Neural cell (in vitro differentiated cells): ENCODE results near the gene GCDH. TPM values are rescaled to one million over a fixed set of nuclear protein-coding genes. Genes with fewer than 3 reads are reported as not detected.

Experiments
- H2AFZ ChIP-seq: fragments of 200-600, 300-800 bp; sonication (generic), shearing (Covaris generic); 2 replicates; pipeline ENCODE4 v1.6.0; 2014; ENCODE audit warnings: low read depth, mild to moderate bottlenecking, antibody characterized with exemption, low read length, moderate library complexity
- H3F3A ChIP-seq: fragments of 200-600 bp; shearing (Covaris generic); 2 replicates; pipeline ENCODE4 v1.6.1; 2016; ENCODE audit warnings: mild to moderate bottlenecking, moderate library complexity, mixed read lengths, antibody characterized with exemption, low read length; ENCODE audit not compliant: insufficient read depth, poor library complexity, severe bottlenecking
- H3K27ac ChIP-seq: fragments of 200-600, 300-800 bp; sonication (generic), shearing (Covaris generic); 2 replicates; pipeline ENCODE4 v1.5.1; 2014; ENCODE audit warnings: mild to moderate bottlenecking, low read length, moderate library complexity
- H3K27me3 ChIP-seq: fragments of 300-800, 200-600 bp; sonication (generic), shearing (Covaris generic); 2 replicates; pipeline ENCODE4 v1.6.0; 2014; ENCODE audit warnings: mild to moderate bottlenecking, low read depth, low read length, moderate library complexity; ENCODE audit not compliant: insufficient read depth
- H3K36me3 ChIP-seq: fragments of 300-800, 200-600 bp; sonication (generic), shearing (Covaris generic); 2 replicates; pipeline ENCODE4 v1.5.1; 2014; ENCODE audit warnings: mild to moderate bottlenecking, antibody characterized with exemption, low read length, moderate library complexity; ENCODE audit not compliant: insufficient read depth
- H3K4me2 ChIP-seq: fragments of 300-800, 200-600 bp; sonication (generic), shearing (Covaris generic); 2 replicates; pipeline ENCODE4 v1.6.0; 2014; ENCODE audit warnings: mild to moderate bottlenecking, low read length
- H3K4me3 ChIP-seq: fragments of 300-800, 200-600 bp; sonication (generic), shearing (Covaris generic); 2 replicates; pipeline ENCODE4 v1.5.1; 2014; ENCODE audit warnings: mild to moderate bottlenecking, low read length, moderate library complexity
- H3K79me2 ChIP-seq: fragments of 200-600 bp; shearing (Covaris generic); replicated peaks from 2 replicates; pipeline ENCODE4 v1.6.0; 2014; ENCODE audit warnings: mild to moderate bottlenecking, low read length, moderate library complexity; ENCODE audit not compliant: insufficient read depth
- H3K9ac ChIP-seq: fragments of 300-800, 200-600 bp; sonication (generic), shearing (Covaris generic); 2 replicates; pipeline ENCODE4 v1.6.1; 2016; ENCODE audit warnings: mild to moderate bottlenecking, low read length, mixed read lengths
- H3K9me2 ChIP-seq: fragments of 200-600 bp; shearing (Covaris generic); 2 replicates; pipeline ENCODE4 v1.6.1; 2016; ENCODE audit warnings: mild to moderate bottlenecking, low read length, mixed read lengths; ENCODE audit not compliant: insufficient read depth
- H3K9me3 ChIP-seq: fragments of 200-600, 300-800 bp; sonication (generic), shearing (Covaris generic); 2 replicates; pipeline ENCODE4 v1.6.1; 2016; ENCODE audit warnings: mild to moderate bottlenecking, mixed run types, low read length, moderate library complexity, mixed read lengths
- H4K20me1 ChIP-seq: fragments of 200-600 bp; shearing (Covaris generic); 2 replicates; pipeline ENCODE4 v1.6.1; 2016; ENCODE audit warnings: mild to moderate bottlenecking, mixed run types; ENCODE audit not compliant: insufficient read depth
- EP300 ChIP-seq: fragments of 450-650 bp; conservative IDR thresholded peaks from 2 replicates; pipeline ENCODE4 v1.6.1; 2014; ENCODE audit warnings: antibody characterized with exemption, mild to moderate bottlenecking, moderate library complexity; ENCODE audit not compliant: poor library complexity, severe bottlenecking
- EZH2 ChIP-seq: fragments of 200-600, 300-800 bp; shearing (Covaris generic), sonication (generic); IDR thresholded peaks from 2 replicates; pipeline ENCODE4 v1.6.1; 2014; ENCODE audit warnings: antibody characterized with exemption, low read length, borderline replicate concordance, mild to moderate bottlenecking; ENCODE audit not compliant: insufficient read depth, poor library complexity, severe bottlenecking
- MXI1 ChIP-seq: fragments of 450-650 bp; conservative IDR thresholded peaks from 2 replicates; pipeline ENCODE4 v1.6.1; 2014; ENCODE audit warnings: antibody characterized with exemption, mild to moderate bottlenecking; ENCODE audit not compliant: poor library complexity, severe bottlenecking
- POLR2AphosphoS5 ChIP-seq: IDR thresholded peaks from 2 replicates; pipeline ENCODE4 v1.6.1; 2012
- RAD21 ChIP-seq: fragments of 450-650 bp; conservative IDR thresholded peaks from 2 replicates; pipeline ENCODE4 v1.6.1; 2014; ENCODE audit warnings: antibody characterized with exemption, mild to moderate bottlenecking, moderate library complexity
- SMC3 ChIP-seq: fragments of 450-650 bp; conservative IDR thresholded peaks from 2 replicates; pipeline ENCODE4 v1.6.1; 2014; ENCODE audit warnings: antibody characterized with exemption, mild to moderate bottlenecking, moderate library complexity; ENCODE audit not compliant: poor library complexity
- TAF1 ChIP-seq: IDR thresholded peaks from 2 replicates; pipeline ENCODE4 v1.6.1; 2012; ENCODE audit warnings: low read depth
- polyA plus RNA-seq: library from polyadenylated mRNA; depleted of rRNA; stranded (reverse); fragments of >200 nt; gene quantifications from 2 replicates; pipeline ENCODE4 v1.2.3, GENCODE V29; 2014
- TF ChIP-seq, protein P1 (sequence below): fragments of 450-650 bp; IDR thresholded peaks from 2 replicates; pipeline ENCODE4 v1.5.1; 2014; ENCODE audit warnings: antibody characterized with exemption, mild to moderate bottlenecking, moderate library complexity; ENCODE audit not compliant: poor library complexity, severe bottlenecking
- TF ChIP-seq, protein P2 (sequence below): IDR thresholded peaks from 2 replicates; pipeline ENCODE4 v1.6.1; 2012; ENCODE audit warnings: borderline replicate concordance

The GCDH gene
- polyA plus RNA-seq, 1 donor from 2014 or later = 35.4 TPM

DNA sequence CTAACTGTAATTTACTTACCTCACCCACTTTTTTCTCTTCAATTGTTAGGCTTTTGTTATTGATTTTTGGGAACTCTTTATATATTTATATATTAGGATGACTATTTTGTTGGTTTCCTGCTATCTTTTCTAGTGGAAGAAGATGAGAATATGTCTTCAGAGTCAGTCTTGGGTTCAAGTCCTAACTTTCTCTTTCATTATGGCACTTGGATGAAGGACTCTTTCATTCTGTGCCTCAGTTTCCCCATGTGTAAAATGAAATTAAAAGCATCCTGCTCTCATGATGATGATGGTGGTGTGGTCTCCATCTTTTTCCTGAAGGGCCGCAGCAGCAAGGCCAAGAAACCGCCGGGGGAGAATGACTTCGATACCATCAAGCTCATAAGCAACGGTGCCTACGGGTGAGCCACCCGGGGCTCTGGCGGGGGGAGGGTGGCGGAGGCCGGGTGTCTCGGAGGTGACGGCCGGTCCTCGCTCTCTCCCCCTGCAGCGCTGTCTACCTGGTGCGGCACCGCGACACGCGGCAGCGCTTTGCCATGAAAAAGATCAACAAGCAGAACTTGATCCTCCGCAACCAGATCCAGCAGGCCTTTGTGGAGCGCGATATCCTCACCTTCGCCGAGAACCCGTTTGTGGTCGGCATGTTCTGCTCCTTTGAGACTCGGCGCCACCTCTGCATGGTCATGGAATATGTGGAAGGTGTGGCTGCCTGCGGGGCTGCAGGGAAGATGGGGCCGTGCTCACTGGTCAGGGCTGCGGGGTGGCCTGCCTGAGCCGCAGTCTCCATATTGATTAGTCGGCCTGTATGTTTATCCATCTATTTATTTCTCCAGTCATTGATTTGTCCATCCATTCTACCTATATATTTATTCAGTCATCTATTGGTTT is 32.7 kb upstream of the GCDH start:
- Histone ChIP-seq H4K20me1 (no peaks in the 10 kb centered on the region), H3K79me2 (no peaks in the 10 kb centered on the region), H3K4me3 (no peak overlapping the region), H3K4me2 (no peak overlapping the region), H3F3A (no peaks in the 10 kb centered on the region), H3K36me3 (peaks cover 4% of the 10 kb centered on the region), H2AFZ (no peak overlapping the region), H3K27ac (no peak overlapping the region), H3K27me3 (no peaks in the 10 kb centered on the region), H3K9me2 (no peaks in the 10 kb centered on the region), H3K9ac (no peak overlapping the region), H3K9me3 (no peaks in the 10 kb centered on the region)
- TF ChIP-seq TAF1 (no peak), MXI1 (no peak), EP300 (no peak), POLR2AphosphoS5 (no peak), RAD21 (no peak), SMC3 (no peak), EZH2 (no peak)
- TF ChIP-seq, protein P1, sequence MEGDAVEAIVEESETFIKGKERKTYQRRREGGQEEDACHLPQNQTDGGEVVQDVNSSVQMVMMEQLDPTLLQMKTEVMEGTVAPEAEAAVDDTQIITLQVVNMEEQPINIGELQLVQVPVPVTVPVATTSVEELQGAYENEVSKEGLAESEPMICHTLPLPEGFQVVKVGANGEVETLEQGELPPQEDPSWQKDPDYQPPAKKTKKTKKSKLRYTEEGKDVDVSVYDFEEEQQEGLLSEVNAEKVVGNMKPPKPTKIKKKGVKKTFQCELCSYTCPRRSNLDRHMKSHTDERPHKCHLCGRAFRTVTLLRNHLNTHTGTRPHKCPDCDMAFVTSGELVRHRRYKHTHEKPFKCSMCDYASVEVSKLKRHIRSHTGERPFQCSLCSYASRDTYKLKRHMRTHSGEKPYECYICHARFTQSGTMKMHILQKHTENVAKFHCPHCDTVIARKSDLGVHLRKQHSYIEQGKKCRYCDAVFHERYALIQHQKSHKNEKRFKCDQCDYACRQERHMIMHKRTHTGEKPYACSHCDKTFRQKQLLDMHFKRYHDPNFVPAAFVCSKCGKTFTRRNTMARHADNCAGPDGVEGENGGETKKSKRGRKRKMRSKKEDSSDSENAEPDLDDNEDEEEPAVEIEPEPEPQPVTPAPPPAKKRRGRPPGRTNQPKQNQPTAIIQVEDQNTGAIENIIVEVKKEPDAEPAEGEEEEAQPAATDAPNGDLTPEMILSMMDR = no peak
- TF ChIP-seq, protein P2, sequence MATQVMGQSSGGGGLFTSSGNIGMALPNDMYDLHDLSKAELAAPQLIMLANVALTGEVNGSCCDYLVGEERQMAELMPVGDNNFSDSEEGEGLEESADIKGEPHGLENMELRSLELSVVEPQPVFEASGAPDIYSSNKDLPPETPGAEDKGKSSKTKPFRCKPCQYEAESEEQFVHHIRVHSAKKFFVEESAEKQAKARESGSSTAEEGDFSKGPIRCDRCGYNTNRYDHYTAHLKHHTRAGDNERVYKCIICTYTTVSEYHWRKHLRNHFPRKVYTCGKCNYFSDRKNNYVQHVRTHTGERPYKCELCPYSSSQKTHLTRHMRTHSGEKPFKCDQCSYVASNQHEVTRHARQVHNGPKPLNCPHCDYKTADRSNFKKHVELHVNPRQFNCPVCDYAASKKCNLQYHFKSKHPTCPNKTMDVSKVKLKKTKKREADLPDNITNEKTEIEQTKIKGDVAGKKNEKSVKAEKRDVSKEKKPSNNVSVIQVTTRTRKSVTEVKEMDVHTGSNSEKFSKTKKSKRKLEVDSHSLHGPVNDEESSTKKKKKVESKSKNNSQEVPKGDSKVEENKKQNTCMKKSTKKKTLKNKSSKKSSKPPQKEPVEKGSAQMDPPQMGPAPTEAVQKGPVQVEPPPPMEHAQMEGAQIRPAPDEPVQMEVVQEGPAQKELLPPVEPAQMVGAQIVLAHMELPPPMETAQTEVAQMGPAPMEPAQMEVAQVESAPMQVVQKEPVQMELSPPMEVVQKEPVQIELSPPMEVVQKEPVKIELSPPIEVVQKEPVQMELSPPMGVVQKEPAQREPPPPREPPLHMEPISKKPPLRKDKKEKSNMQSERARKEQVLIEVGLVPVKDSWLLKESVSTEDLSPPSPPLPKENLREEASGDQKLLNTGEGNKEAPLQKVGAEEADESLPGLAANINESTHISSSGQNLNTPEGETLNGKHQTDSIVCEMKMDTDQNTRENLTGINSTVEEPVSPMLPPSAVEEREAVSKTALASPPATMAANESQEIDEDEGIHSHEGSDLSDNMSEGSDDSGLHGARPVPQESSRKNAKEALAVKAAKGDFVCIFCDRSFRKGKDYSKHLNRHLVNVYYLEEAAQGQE = no peak

DNA sequence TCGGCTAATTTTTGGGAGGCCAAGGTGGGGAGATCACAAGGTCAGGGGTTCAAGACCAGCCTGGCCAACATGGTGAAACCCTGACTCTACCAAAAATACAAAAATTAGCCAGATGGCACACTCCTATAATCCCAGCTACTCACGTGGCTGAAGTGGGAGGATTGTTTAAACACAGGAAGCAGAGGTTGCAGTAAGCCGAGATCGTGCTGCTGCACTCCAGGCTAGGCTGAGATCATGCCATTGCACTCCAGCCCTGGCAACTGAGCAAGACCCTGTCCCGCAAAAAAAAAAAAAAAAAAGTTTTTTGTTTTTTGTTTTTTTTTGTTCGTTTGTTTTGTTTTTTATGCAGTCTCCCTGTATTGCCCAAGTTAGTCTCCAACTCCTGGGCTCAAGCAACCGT is 31.4 kb upstream of the GCDH start:
- Histone ChIP-seq H3K9ac (no peak overlapping the region), H3K9me2 (no peaks in the 10 kb centered on the region), H3F3A (no peaks in the 10 kb centered on the region), H4K20me1 (no peaks in the 10 kb centered on the region), H2AFZ (no peak overlapping the region), H3K4me3 (no peak overlapping the region), H3K27ac (no peak overlapping the region), H3K36me3 (peaks cover 4% of the 10 kb centered on the region), H3K79me2 (no peaks in the 10 kb centered on the region), H3K9me3 (no peaks in the 10 kb centered on the region), H3K27me3 (no peaks in the 10 kb centered on the region), H3K4me2 (no peak overlapping the region)
- TF ChIP-seq RAD21 (no peak), MXI1 (no peak), SMC3 (no peak), EP300 (no peak)
